GM23338 (cell line): ENCODE measurements around the gene TCIRG1. TPM values are rescaled to one million over a fixed set of nuclear protein-coding genes. Genes with fewer than 3 reads are reported as not detected.
A peak's percentile ranks its signal among the peaks of the same experiment; 100 is the strongest.

Experiments used
- ATAC-seq: fragments of 200-7000 bp; cut with Tn5 transposase; 3 replicates; pipeline ENCODE4 v1.9.1; 2020
- DNase-seq: peaks from one replicate; pipeline ENCODE4 v3.0.0-alpha.2; 2015; ENCODE audit warnings: low spot score
- H2AFZ ChIP-seq: fragments of 200-600 bp; sonication (generic); 2 replicates; pipeline ENCODE4 v1.8.0; 2016; ENCODE audit warnings: antibody characterized with exemption, mild to moderate bottlenecking, moderate library complexity
- H3F3A ChIP-seq: fragments of 200-600 bp; sonication (generic); replicated peaks from 2 replicates; pipeline ENCODE4 v1.8.0; 2017; ENCODE audit warnings: antibody characterized with exemption, mixed run types, low read depth
- H3K27ac ChIP-seq: fragments of 200-600 bp; sonication (generic); 2 replicates; pipeline ENCODE4 v1.6.1; 2016; ENCODE audit warnings: low read depth
- H3K27me3 ChIP-seq: fragments of 200-600 bp; sonication (generic); 2 replicates; pipeline ENCODE4 v1.8.0; 2016; ENCODE audit warnings: mild to moderate bottlenecking, mixed run types, moderate library complexity; ENCODE audit not compliant: insufficient read depth
- H3K36me3 ChIP-seq: fragments of 200-600 bp; sonication (generic); 2 replicates; pipeline ENCODE4 v1.8.0; 2016; ENCODE audit warnings: mild to moderate bottlenecking; ENCODE audit not compliant: insufficient read depth
- H3K4me1 ChIP-seq: fragments of 200-600 bp; sonication (generic); 2 replicates; pipeline ENCODE4 v1.8.0; 2016; ENCODE audit warnings: mild to moderate bottlenecking, moderate library complexity; ENCODE audit not compliant: insufficient read depth
- H3K4me2 ChIP-seq: fragments of 200-600 bp; sonication (generic); 2 replicates; pipeline ENCODE4 v1.7.1; 2017; ENCODE audit warnings: mixed run types
- H3K4me3 ChIP-seq: fragments of 200-600 bp; sonication (generic); 2 replicates; pipeline ENCODE4 v1.6.1; 2016; ENCODE audit warnings: mixed run types
- H3K79me2 ChIP-seq: fragments of 200-600 bp; sonication (generic); replicated peaks from 2 replicates; pipeline ENCODE4 v1.8.0; 2017; ENCODE audit warnings: mild to moderate bottlenecking; ENCODE audit not compliant: insufficient read depth
- H3K9me2 ChIP-seq: fragments of 200-600 bp; sonication (generic); 2 replicates; pipeline ENCODE4 v1.8.0; 2017; ENCODE audit not compliant: insufficient read depth
- H4K20me1 ChIP-seq: fragments of 200-600 bp; sonication (generic); replicated peaks from 2 replicates; pipeline ENCODE4 v1.8.0; 2017; ENCODE audit warnings: mild to moderate bottlenecking; ENCODE audit not compliant: insufficient read depth
- H3K27ac Mint-ChIP-seq: 2 replicates; pipeline ENCODE4 v1.8.0; 2020; ENCODE audit warnings: inconsistent platforms, mild to moderate bottlenecking, moderate library complexity, mixed read lengths
- H3K27me3 Mint-ChIP-seq: 3 replicates; pipeline ENCODE4 v1.8.0; 2022; ENCODE audit warnings: low read depth, mild to moderate bottlenecking, moderate library complexity, mixed read lengths, inconsistent platforms; ENCODE audit not compliant: insufficient read depth, poor library complexity
- H3K36me3 Mint-ChIP-seq: 3 replicates; pipeline ENCODE4 v1.8.0; 2021; ENCODE audit warnings: low read depth, mild to moderate bottlenecking, inconsistent platforms, moderate library complexity, mixed read lengths
- H3K4me1 Mint-ChIP-seq: 3 replicates; pipeline ENCODE4 v1.8.0; 2020; ENCODE audit warnings: mild to moderate bottlenecking, inconsistent platforms, mixed read lengths
- H3K4me3 Mint-ChIP-seq: 3 replicates; pipeline ENCODE4 v1.8.0; 2021; ENCODE audit warnings: moderate library complexity, mild to moderate bottlenecking, inconsistent platforms, mixed read lengths
- H3K9me3 Mint-ChIP-seq: 3 replicates; pipeline ENCODE4 v1.8.0; 2020; ENCODE audit warnings: moderate library complexity, mild to moderate bottlenecking, inconsistent platforms, mixed read lengths
- CREB1 ChIP-seq: fragments of 250-450 bp; sonication (Bioruptor Pico); IDR thresholded peaks from 2 replicates; pipeline ENCODE4 v1.5.0; 2020; ENCODE audit warnings: low read depth, mild to moderate bottlenecking, moderate library complexity
- CTCF ChIP-seq, 2 experiments: fragments of 200-600 bp in 1 of 2; sonication (generic) in 1 of 2; conservative IDR thresholded peaks; 2 replicates each; pipeline versions ENCODE4 v1.5.1 to v1.6.1; 2016 to 2017; ENCODE audit warnings: antibody characterized with exemption in 2 of 2, low read depth in 2 of 2, mild to moderate bottlenecking in 2 of 2, moderate library complexity in 1 of 2
- ETS1 ChIP-seq: IDR thresholded peaks from 2 replicates; pipeline ENCODE4 v1.6.1; 2016; ENCODE audit warnings: antibody characterized with exemption
- EZH2 ChIP-seq: fragments of 200-600 bp; sonication (generic); IDR thresholded peaks from one replicate; pipeline ENCODE4 v1.8.0; 2017; ENCODE audit warnings: antibody characterized with exemption, mild to moderate bottlenecking, low read depth; ENCODE audit not compliant: unreplicated experiment
- EZH2phosphoT487 ChIP-seq: fragments of 200-600 bp; sonication (generic); IDR thresholded peaks from one replicate; pipeline ENCODE4 v1.8.1; 2018; ENCODE audit warnings: antibody characterized with exemption; ENCODE audit not compliant: unreplicated experiment
- JUNB ChIP-seq: IDR thresholded peaks from one replicate; pipeline ENCODE4 v1.6.1; 2016; ENCODE audit warnings: antibody characterized with exemption; ENCODE audit not compliant: unreplicated experiment
- STAT1 ChIP-seq: IDR thresholded peaks from one replicate; pipeline ENCODE4 v1.6.1; 2016; ENCODE audit warnings: antibody characterized with exemption; ENCODE audit not compliant: unreplicated experiment
- ZNF114 ChIP-seq: fragments of 250-450 bp; sonication (Bioruptor Pico); IDR thresholded peaks from 2 replicates; pipeline ENCODE4 v1.5.0; 2020; ENCODE audit warnings: mild to moderate bottlenecking, moderate library complexity
- ZNF331 ChIP-seq: fragments of 250-450 bp; sonication (Bioruptor Pico); IDR thresholded peaks from 2 replicates; pipeline ENCODE4 v1.5.0; 2020; ENCODE audit warnings: low read depth, mild to moderate bottlenecking, moderate library complexity
- polyA plus RNA-seq: library from polyadenylated mRNA; unstranded; fragments of >200 nt; fragmentation: Nextera tagmentation; extraction: Ambion mirVana; gene quantifications from 2 replicates; pipeline ENCODE4 v1.2.1, GENCODE V29; 2016
- total RNA-seq: library from RNA; depleted of rRNA; stranded (reverse); fragments of >200 nt; shearing (Covaris generic); gene quantifications from 2 replicates; pipeline ENCODE4 v1.2.3, GENCODE V29; 2014

TCIRG1 gene
- total and polyA plus RNA-seq, 2 experiments from 2014 or later = 20.4 to 40.4 TPM

- H3K9me2 ChIP-seq = no peaks in the 10 kb centered on the region
- H3K4me3 ChIP-seq = no peak overlapping the region
- peaks cover 36% of the 10 kb centered on the region for H3K36me3 ChIP-seq
- H3K27ac Mint-ChIP-seq = no peak overlapping the region
- no peak overlapping the region for H3K4me2 ChIP-seq
- H3K9me3 Mint-ChIP-seq = no peaks in the 10 kb centered on the region
- no peak overlapping the region for H3K4me3 Mint-ChIP-seq
- peaks cover 88% of the 10 kb centered on the region for H3K79me2 ChIP-seq
- H3F3A ChIP-seq = peaks cover 23% of the 10 kb centered on the region; the same call in 1 of the 2 replicates
- peak; percentile 44; the same call in 2 of the 3 replicates for ATAC-seq
- no peak overlapping the region for H3K27ac ChIP-seq
- peaks cover 61% of the 10 kb centered on the region for H4K20me1 ChIP-seq
- H3K36me3 Mint-ChIP-seq = peaks cover 68% of the 10 kb centered on the region
- no peaks in the 10 kb centered on the region for H3K4me1 ChIP-seq
- no peak overlapping the region for H2AFZ ChIP-seq
- H3K27me3 ChIP-seq = no peaks in the 10 kb centered on the region
- TF ChIP-seq EZH2phosphoT487 (no peak), EZH2 (no peak), CTCF (conservative IDR thresholded peaks at IDR 0.05; ENCODE audit: low read depth in 2 of 2) (peak; percentile 19 to 53; a peak in 3 of 4 replicates)
- peaks cover 3% of the 10 kb centered on the region; the same call in 1 of the 3 replicates for H3K4me1 Mint-ChIP-seq
- peaks cover 14% of the 10 kb centered on the region for H3K27me3 Mint-ChIP-seq
- no peak for DNase-seq
These were observed 37.7 kb downstream of the TCIRG1 start for GRCh38 chr11:68076371-68077042.

GRCh38 chr11:68077617-68078582 lies 39.1 kb downstream of the TCIRG1 start:
- Mint-ChIP-seq H3K9me3 (no peaks in the 10 kb centered on the region), H3K36me3 (peaks cover 67% of the 10 kb centered on the region), H3K27me3 (peaks cover 12% of the 10 kb centered on the region), H3K27ac (peak overlapping the region; percentile 29; the same call in 1 of the 2 replicates), H3K4me1 (peaks cover 3% of the 10 kb centered on the region; the same call in 1 of the 3 replicates), H3K4me3 (no peak overlapping the region)
- no peak overlapping the region for H3K4me2 ChIP-seq
- no peak overlapping the region for H2AFZ ChIP-seq
- peaks cover 66% of the 10 kb centered on the region for H4K20me1 ChIP-seq
- H3K4me1 ChIP-seq = no peaks in the 10 kb centered on the region
- no peak for ATAC-seq
- no peaks in the 10 kb centered on the region for H3K9me2 ChIP-seq
- H3K27ac ChIP-seq = peak overlapping the region; percentile 66; the same call in 1 of the 2 replicates
- H3F3A ChIP-seq = peaks cover 17% of the 10 kb centered on the region; the same call in 1 of the 2 replicates
- H3K79me2 ChIP-seq = peaks cover 92% of the 10 kb centered on the region
- DNase-seq = no peak
- no peak overlapping the region for H3K4me3 ChIP-seq
- H3K36me3 ChIP-seq = peaks cover 24% of the 10 kb centered on the region
- no peaks in the 10 kb centered on the region for H3K27me3 ChIP-seq
- TF ChIP-seq STAT1 = no peak
- no peak for TF ChIP-seq ZNF114 (CRISPR knock-in tag)
- TF ChIP-seq EZH2 = no peak
- no peak for TF ChIP-seq ZNF331 (CRISPR knock-in tag)
- no peak for TF ChIP-seq EZH2phosphoT487
- TF ChIP-seq JUNB = no peak
- TF ChIP-seq CTCF (conservative IDR thresholded peaks at IDR 0.05; ENCODE audit: low read depth in 2 of 2) = no peak
- no peak for TF ChIP-seq CREB1
- TF ChIP-seq ETS1 = no peak
